Heart right ventricle (tissue), 16 donors: ENCODE results near the gene NDRG4. TPM values are rescaled to one million over a fixed set of nuclear protein-coding genes. Genes with fewer than 3 reads are reported as not detected.

Experiments
- ATAC-seq, 8 donors: fragments of 200-7000 bp; cut with Tn5 transposase; one replicate each; pipeline ENCODE4 v1.9.1; 2020; ENCODE audit warnings: mild to moderate bottlenecking in 8 of 8, moderate library complexity in 8 of 8, moderate number of reproducible peaks in 1 of 8
- DNase-seq, 2 donors: peaks; one replicate each; pipeline ENCODE4 v3.0.0-alpha.2; 2020
- H3K27ac ChIP-seq, 10 donors: fragments of 200-600 bp; sonication (generic) in 2 of 10; one replicate each; pipeline versions ENCODE4 v1.5.0 to v1.8.0; 2020 to 2022; ENCODE audit warnings: mild to moderate bottlenecking in 3 of 10
- H3K27me3 ChIP-seq, 7 donors: fragments of 200-600 bp; one replicate each; pipeline ENCODE4 v1.8.0; 2021 to 2022; ENCODE audit warnings: mild to moderate bottlenecking in 2 of 7
- H3K36me3 ChIP-seq, 9 donors: fragments of 200-600 bp; sonication (generic) in 1 of 9; one replicate each; pipeline versions ENCODE4 v1.5.0 to v1.8.0; 2020 to 2022; ENCODE audit warnings: mild to moderate bottlenecking in 2 of 9
- H3K4me1 ChIP-seq, 9 donors: fragments of 200-600 bp; sonication (generic) in 1 of 9; one replicate each; pipeline versions ENCODE4 v1.5.0 to v1.8.0; 2020 to 2022; ENCODE audit warnings: mild to moderate bottlenecking in 4 of 9
- H3K4me3 ChIP-seq, 10 donors: fragments of 200-600 bp; sonication (generic) in 2 of 10; one replicate each; pipeline versions ENCODE4 v1.5.0 to v1.8.0; 2020 to 2022; ENCODE audit warnings: mild to moderate bottlenecking in 7 of 10, moderate library complexity in 2 of 10
- H3K9me3 ChIP-seq, 11 donors: fragments of 200-600 bp in 10 of 11; sonication (generic) in 2 of 11; one replicate each; pipeline versions ENCODE4 v1.5.0 to v1.8.0; 2013 to 2022; ENCODE audit warnings: mild to moderate bottlenecking in 2 of 11, control low read depth in 1 of 11, moderate library complexity in 1 of 11
- WGBS, 2 donors: extraction: QIAGEN DNeasy Blood & Tissue Kit; methylation state at CpG; one replicate each; pipeline ENCODE4 v1.1.7; 2013; ENCODE audit warnings: inconsistent platforms in 1 of 2; 5-methylcytosine and 5-hydroxymethylcytosine counted together
- intact Hi-C, 10 donors: fragments of 100-400 bp; cut with DNase I; formaldehyde crosslinking; loops; one replicate each; pipeline versions ENCODE4 v1.11.1 to v1.14.2; 2022
- polyA plus RNA-seq, 2 donors: library from polyadenylated mRNA; stranded (reverse); fragments of 200-250 nt; gene quantifications; one replicate each; pipeline ENCODE4 v1.2.3, GENCODE V29; 2013
- total RNA-seq, 10 donors: library from RNA; stranded (reverse); fragmentation: NEBNext Ultra II Directional in 3 of 10; extraction: Animal tissue kit (Norgen Biotek cat#: 25700) in 3 of 10; gene quantifications; one replicate each; pipeline versions ENCODE4 v1.2.1 to v1.2.4, GENCODE V29; 2021 to 2023
- TF ChIP-seq, protein P1 (sequence below), 9 donors: fragments of 200-600 bp; sonication (generic) in 2 of 9; IDR thresholded peaks; one replicate each; pipeline versions ENCODE4 v1.5.0 to v1.8.0; 2021 to 2022; ENCODE audit warnings: antibody characterized with exemption in 9 of 9, mild to moderate bottlenecking in 5 of 9, moderate library complexity in 1 of 9
- donor health status: Arrhythmogenic right ventricular cardiomyopathy.
- donor health status: ischemic (EF 13 %, LVEDD 7.1; RV severe dilation, severe dysfunction).
- donor health status: healthy with polysubstance abuse.
- donor health status: DM: no; HTN: yes; CAD: no.
- donor health status: DM: no; HTN: no; CAD: no.
- donor health status: ischemic (EF 25% LVEDD 6.9; RV normal size, moderate dysfunction).
- donor health status: ischemic (EF 25% LVEDD 5.7; RV mildly dilated, moderate dysfunction).
- donor health status: healthy.
- donor health status: DM: yes; HTN: yes; CAD: no.
- donor health status: Ischemic cardiomyopathy.
- donor health status: ischemic (EF 35%, LVEDD 5.7; RV mildly dilated, moderate dysfunction).
- donor health status: nonischemic (EF 11% LVEDD 7.7; RV severe dilation, severe dysfunction).
- donor health status: DM: yes; HTN: yes; CAD: no.
- donor health status: PGD.
- donor health status: ischemic (EF 29% LVEDD 5.4; RV normal size, mild dysfunction).
- donor health status: nonischemic (EF 23%, LVEDD 6.1; RV moderate dilation, normal function).

Gene NDRG4
- total and polyA plus RNA-seq, 12 donors = 286 to 821 (median 539) TPM

DNA sequence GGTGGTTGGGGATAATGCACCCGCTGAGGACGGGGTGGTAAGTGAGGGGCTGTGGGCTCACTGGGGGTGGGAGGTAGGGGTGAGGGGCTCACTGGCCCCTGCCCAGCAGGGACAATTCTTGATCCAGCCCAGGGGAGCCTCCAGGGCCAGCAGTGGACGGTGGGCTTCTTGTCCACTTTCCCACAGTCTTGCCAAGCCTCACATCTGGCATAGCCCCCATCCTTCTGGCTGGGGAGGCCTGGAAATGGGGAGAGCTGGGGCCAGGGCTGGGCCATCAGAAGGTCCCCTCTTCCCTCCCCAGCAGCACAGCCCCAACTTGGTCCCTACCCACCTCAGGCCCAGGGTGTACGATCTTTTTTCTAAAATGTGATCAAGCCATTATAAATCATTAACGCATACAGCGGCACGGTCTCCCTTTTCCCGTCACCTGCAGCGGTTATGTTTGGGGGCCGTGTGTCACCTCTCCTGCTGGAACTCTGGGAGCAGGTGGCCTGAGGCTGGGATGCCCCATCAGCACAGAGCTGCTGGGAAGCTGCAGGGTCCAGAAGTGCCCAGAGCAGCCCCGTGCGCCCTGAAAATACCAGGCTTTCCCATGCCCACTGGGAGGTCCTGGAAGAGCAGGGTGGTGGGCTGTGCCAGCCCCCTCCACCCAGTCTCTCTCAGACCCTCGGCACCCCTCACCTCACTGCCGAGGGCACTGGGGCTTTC lies 8.2 kb downstream of the NDRG4 start:
- WGBS, 2 donors = 92 to 93% methylated on average over 14 of the region's 14 CpGs
- H3K36me3 ChIP-seq = peaks cover 0 to 87% (median 12%) of the 10 kb centered on the region in 9 donors
- DNase-seq = no peak

DNA sequence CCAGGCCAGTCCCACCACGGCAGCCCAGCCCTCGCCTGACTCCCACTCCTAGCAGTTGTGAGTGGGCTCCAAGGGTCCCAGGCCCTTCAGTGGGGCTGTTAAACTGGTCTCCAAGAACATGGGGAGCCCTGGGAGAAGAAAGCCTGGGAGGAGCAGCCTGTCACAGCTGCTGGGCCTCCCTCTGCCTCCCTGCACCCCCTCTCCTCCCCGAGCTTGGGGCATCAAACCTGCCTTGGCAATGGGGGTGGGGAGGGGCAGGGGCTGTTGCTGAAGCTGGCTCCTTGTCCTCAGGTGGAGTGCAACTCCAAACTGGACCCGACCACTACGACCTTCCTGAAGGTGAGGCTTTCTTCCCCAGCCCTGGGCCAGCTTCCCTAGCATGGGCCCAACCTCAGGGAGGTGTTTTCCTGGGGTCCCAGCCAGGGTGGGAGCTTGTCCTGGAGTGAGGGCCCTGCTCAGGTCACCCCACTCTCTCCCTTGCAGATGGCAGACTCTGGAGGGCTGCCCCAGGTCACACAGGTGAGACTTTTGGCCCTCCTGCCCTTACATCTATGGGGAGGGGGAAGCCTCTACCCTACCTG lies 8.8 kb downstream of the NDRG4 start:
- Histone ChIP-seq H3K36me3 (peaks cover 0 to 82% (median 12%) of the 10 kb centered on the region in 9 donors), H3K27ac (no peak overlapping the region), H3K9me3 (no peaks in the 10 kb centered on the region), H3K27me3 (no peaks in the 10 kb centered on the region), H3K4me1 (peaks cover 0 to 13% (median 0%) of the 10 kb centered on the region in 9 donors), H3K4me3 (no peak overlapping the region)
- TF ChIP-seq, protein P1, sequence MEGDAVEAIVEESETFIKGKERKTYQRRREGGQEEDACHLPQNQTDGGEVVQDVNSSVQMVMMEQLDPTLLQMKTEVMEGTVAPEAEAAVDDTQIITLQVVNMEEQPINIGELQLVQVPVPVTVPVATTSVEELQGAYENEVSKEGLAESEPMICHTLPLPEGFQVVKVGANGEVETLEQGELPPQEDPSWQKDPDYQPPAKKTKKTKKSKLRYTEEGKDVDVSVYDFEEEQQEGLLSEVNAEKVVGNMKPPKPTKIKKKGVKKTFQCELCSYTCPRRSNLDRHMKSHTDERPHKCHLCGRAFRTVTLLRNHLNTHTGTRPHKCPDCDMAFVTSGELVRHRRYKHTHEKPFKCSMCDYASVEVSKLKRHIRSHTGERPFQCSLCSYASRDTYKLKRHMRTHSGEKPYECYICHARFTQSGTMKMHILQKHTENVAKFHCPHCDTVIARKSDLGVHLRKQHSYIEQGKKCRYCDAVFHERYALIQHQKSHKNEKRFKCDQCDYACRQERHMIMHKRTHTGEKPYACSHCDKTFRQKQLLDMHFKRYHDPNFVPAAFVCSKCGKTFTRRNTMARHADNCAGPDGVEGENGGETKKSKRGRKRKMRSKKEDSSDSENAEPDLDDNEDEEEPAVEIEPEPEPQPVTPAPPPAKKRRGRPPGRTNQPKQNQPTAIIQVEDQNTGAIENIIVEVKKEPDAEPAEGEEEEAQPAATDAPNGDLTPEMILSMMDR (IDR thresholded peaks at IDR 0.05) = no peak
- DNase-seq = no peak
- ATAC-seq = no peak
- intact Hi-C loops = loop anchor here in 1 of 10 donors (10.0 kb wide), 1 partner anchor 146 kb away; no protein-coding TSS in a partner anchor
- WGBS, 2 donors = 75 to 83% methylated on average over 5 of the region's 5 CpGs

More for the DNA sequence above, 8.2 kb downstream of the NDRG4 start:
- no peaks in the 10 kb centered on the region for H3K9me3 ChIP-seq
- H3K27ac ChIP-seq = no peak overlapping the region
- H3K27me3 ChIP-seq = no peaks in the 10 kb centered on the region
- H3K4me1 ChIP-seq = peaks cover 0 to 13% (median 0%) of the 10 kb centered on the region in 9 donors
- intact Hi-C loops = loop anchor here in 1 of 10 donors (10.0 kb wide), 1 partner anchor 147 kb away; no protein-coding TSS in a partner anchor
- TF ChIP-seq, protein P1 (IDR thresholded peaks at IDR 0.05) = no peak
- ATAC-seq = no peak
- no peak overlapping the region for H3K4me3 ChIP-seq

DNA sequence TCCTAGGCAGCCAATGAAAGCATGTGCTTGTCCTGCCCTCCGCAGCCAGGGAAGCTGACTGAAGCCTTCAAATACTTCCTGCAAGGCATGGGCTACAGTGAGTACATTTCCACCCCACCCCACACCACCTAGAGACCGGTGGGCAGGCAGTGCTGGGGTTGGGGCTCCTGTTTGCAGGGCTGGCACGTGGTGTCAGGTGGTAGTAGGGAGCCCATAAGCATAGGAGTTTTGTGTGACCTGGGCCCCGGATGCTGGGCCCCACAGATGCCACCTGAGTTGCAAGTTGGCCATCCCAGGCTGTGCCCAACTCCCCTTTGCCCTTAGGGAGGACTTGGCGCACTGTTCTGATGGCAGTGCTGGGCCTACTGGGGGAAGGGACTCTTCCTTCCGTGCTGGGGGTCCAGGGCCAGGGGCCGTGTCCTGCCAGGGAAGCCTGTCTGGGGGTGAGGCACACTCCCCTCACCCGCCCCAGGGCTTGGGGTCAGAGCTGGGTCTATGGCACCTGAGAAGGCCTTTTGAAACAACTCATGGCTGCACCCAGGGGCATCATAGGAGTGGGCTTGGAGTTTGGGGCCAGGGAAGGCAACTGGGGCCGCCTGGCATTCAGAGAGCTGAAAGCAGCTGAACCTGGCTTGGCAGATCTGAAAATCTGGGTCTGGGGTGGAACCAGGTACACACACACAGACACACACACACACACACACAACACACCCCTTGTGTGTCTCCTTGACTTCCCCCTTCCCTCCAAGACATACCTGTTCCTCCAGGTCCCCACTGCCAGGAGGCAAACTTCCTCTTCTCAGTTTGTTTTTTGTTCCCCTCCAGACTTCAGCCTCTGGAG lies 9.5 kb downstream of the NDRG4 start:
- peak overlapping the region in 1 of 10 donors; percentile 26 for H3K27ac ChIP-seq
- WGBS, 2 donors = 88 to 92% methylated on average over 9 of the region's 9 CpGs
- peaks cover 0 to 17% (median 3%) of the 10 kb centered on the region in 9 donors for H3K4me1 ChIP-seq
- peaks cover 0 to 75% (median 6%) of the 10 kb centered on the region in 9 donors for H3K36me3 ChIP-seq
- no peaks in the 10 kb centered on the region for H3K27me3 ChIP-seq
- TF ChIP-seq, protein P1 (IDR thresholded peaks at IDR 0.05) = no peak
- DNase-seq (no peak), ATAC-seq (no peak)
- intact Hi-C loops = loop anchor here in 6 of 10 donors (5.0 to 10.0 kb wide), 6 partner anchors 115 to 248 kb away; partner anchors contain the start of genes CNOT1 (in 1 of the 6) and GOT2 (in 1 of the 6)
- no peaks in the 10 kb centered on the region for H3K9me3 ChIP-seq
- no peak overlapping the region for H3K4me3 ChIP-seq
